Stomach (tissue), 9 donors: ENCODE measurements around the gene NRG2. TPM values are rescaled to one million over a fixed set of nuclear protein-coding genes. Genes with fewer than 3 reads are reported as not detected.

Source experiments
- DNase-seq, 2 donors: peaks; one replicate each; pipeline versions ENCODE4 v3.0.0 to v3.0.0-alpha.2; 2013 to 2019
- H3K27ac ChIP-seq, 5 donors: fragments of 200-600 bp in 4 of 5; sonication (generic) in 4 of 5; one replicate each; pipeline ENCODE4 v1.5.1; 2013 to 2019; ENCODE audit warnings: mild to moderate bottlenecking in 1 of 5, moderate library complexity in 1 of 5
- H3K27me3 ChIP-seq, 3 donors: fragments of 200-600 bp; sonication (generic); one replicate each; pipeline ENCODE4 v1.5.1; 2017 to 2019; ENCODE audit warnings: mixed run types in 1 of 3
- H3K36me3 ChIP-seq, 4 donors: fragments of 200-600 bp; sonication (generic); 1 replicate in 3 of 4; 2 replicates in 1 of 4; pipeline ENCODE4 v1.5.1; 2016 to 2019
- H3K4me1 ChIP-seq, 4 donors: fragments of 200-600 bp; sonication (generic); one replicate each; pipeline ENCODE4 v1.5.1; 2016 to 2019
- H3K4me3 ChIP-seq, 4 donors: fragments of 200-600 bp; sonication (generic) in 3 of 4; one replicate each; pipeline ENCODE4 v1.5.1; 2016 to 2019; ENCODE audit warnings: mild to moderate bottlenecking in 1 of 4
- H3K9me3 ChIP-seq, 4 donors: fragments of 200-600 bp; sonication (generic); one replicate each; pipeline ENCODE4 v1.5.1; 2016 to 2019
- EP300 ChIP-seq: sonication (generic); formaldehyde crosslinking; IDR thresholded peaks from one replicate; pipeline ENCODE4 v1.6.1; 2017; ENCODE audit warnings: antibody characterized with exemption
- POLR2A ChIP-seq, 4 donors: fragments of 450-650 bp; IDR thresholded peaks; one replicate each; pipeline ENCODE4 v1.6.1; 2016; ENCODE audit warnings: antibody characterized with exemption in 4 of 4, control low read depth in 2 of 4, mild to moderate bottlenecking in 1 of 4, moderate library complexity in 1 of 4
- POLR2AphosphoS5 ChIP-seq, 3 donors: sonication (generic); formaldehyde crosslinking; IDR thresholded peaks; one replicate each; pipeline ENCODE4 v1.6.1; 2016; ENCODE audit warnings: antibody characterized with exemption in 3 of 3
- WGBS, 5 donors: extraction: QIAGEN DNeasy Blood & Tissue Kit in 3 of 5; methylation state at CpG; one replicate each; pipeline versions ENCODE4 v1.1.5 to v1.1.7; 2013 to 2018; 5-methylcytosine and 5-hydroxymethylcytosine counted together
- intact Hi-C: fragments of 100-400 bp; cut with DNase I; formaldehyde crosslinking; loops from one replicate; pipeline ENCODE4 v1.15.1; 2023; ENCODE audit warnings: low total_unique reads
- polyA plus RNA-seq, 3 donors: library from polyadenylated mRNA; stranded (reverse); fragments of 200-250 nt; gene quantifications; one replicate each; pipeline ENCODE4 v1.2.3, GENCODE V29; 2013
- total RNA-seq, 5 donors: library from RNA; depleted of rRNA; stranded (reverse); fragments of >200 nt; gene quantifications; one replicate each; pipeline versions ENCODE4 v1.1.0 to v1.2.3, GENCODE V29; 2014 to 2016
- TF ChIP-seq, protein P1 (sequence below), 7 experiments: fragments of 450-650 bp in 4 of 7; fragments of 200-600 bp in 3 of 7; sonication (generic) in 3 of 7; IDR thresholded peaks; one replicate each; pipeline ENCODE4 v1.5.1; 2016 to 2019; ENCODE audit warnings: antibody characterized with exemption in 7 of 7, control low read depth in 2 of 7, mild to moderate bottlenecking in 1 of 7
- donor health status: healthy with polysubstance abuse.
- donor health status: Bipolar disorder and iron deficiency.
- donor health status: healthy.

Gene NRG2
- total and polyA plus RNA-seq, 8 donors, result 0.25 to 22.2 (median 1.2) TPM; not detected in 1

DNA sequence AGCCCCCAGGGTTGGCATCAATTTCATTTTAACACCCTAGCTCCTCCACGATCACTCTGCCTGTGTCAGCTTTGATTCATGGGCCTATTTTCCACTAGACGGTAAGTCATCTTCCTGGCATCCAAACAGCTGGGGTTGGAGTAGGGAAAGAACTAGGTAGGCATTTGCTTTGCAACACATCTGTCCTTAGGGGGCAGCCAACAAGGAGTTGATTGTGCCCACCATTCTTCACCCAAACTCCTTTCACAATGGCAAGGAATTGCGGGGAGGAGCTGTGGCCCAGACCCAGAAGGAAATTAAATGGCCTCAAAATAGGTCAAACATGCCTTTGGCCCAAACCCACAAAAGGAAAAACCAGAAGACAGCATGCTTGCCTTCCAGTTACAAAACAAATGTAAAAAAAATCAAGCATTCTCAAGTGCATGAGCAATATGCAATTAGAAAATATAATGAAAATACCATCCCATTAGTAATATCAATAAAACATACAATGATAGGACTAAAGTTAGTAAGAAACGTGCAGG lies 71.8 kb downstream of the NRG2 start:
- H3K27me3 ChIP-seq, result no peaks in the 10 kb centered on the region
- WGBS, 5 donors, result 69 to 85% (median 83%) methylated on average over 4 of the region's 4 CpGs
- TF ChIP-seq, protein P1, sequence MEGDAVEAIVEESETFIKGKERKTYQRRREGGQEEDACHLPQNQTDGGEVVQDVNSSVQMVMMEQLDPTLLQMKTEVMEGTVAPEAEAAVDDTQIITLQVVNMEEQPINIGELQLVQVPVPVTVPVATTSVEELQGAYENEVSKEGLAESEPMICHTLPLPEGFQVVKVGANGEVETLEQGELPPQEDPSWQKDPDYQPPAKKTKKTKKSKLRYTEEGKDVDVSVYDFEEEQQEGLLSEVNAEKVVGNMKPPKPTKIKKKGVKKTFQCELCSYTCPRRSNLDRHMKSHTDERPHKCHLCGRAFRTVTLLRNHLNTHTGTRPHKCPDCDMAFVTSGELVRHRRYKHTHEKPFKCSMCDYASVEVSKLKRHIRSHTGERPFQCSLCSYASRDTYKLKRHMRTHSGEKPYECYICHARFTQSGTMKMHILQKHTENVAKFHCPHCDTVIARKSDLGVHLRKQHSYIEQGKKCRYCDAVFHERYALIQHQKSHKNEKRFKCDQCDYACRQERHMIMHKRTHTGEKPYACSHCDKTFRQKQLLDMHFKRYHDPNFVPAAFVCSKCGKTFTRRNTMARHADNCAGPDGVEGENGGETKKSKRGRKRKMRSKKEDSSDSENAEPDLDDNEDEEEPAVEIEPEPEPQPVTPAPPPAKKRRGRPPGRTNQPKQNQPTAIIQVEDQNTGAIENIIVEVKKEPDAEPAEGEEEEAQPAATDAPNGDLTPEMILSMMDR (IDR thresholded peaks at IDR 0.05), result no peak
- no peak for TF ChIP-seq POLR2A (IDR thresholded peaks at IDR 0.05)
- no peak for TF ChIP-seq POLR2AphosphoS5 (IDR thresholded peaks at IDR 0.05)
- TF ChIP-seq EP300, result no peak
- no peak for DNase-seq
- no peaks in the 10 kb centered on the region for H3K9me3 ChIP-seq
- intact Hi-C loops, result no loop called here
- no peak overlapping the region for H3K27ac ChIP-seq
- H3K36me3 ChIP-seq, result no peaks in the 10 kb centered on the region
- H3K4me1 ChIP-seq, result peaks cover 0 to 15% (median 10%) of the 10 kb centered on the region in 4 donors
- H3K4me3 ChIP-seq, result no peak overlapping the region

DNA sequence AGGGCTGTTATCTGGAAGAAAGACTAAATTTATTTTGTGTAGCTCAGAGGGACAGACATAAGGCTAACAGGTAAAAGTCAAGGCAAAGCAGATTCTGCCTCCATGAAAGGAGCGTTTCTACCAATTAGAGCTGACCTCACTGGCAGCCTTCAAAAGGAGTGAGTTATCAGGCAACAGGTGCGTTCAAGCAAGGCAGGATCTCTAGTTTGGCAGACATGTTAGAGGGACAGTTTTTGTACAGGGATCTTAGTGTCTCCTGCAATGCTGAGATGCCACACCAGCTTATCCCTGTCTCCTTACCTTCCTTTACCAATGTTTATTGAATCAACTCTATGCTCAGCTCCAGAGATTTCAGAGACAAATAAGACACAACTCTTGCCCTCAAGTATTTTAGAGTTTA lies 73.8 kb downstream of the NRG2 start:
- Histone ChIP-seq H3K4me3 (no peak overlapping the region), H3K9me3 (no peaks in the 10 kb centered on the region), H3K27me3 (no peaks in the 10 kb centered on the region), H3K27ac (no peak overlapping the region), H3K4me1 (peaks cover 0 to 15% (median 10%) of the 10 kb centered on the region in 4 donors), H3K36me3 (no peaks in the 10 kb centered on the region)
- intact Hi-C loops, result loop anchor here (2.0 kb wide), 1 partner anchor 181 kb away; no protein-coding TSS in a partner anchor
- no peak for DNase-seq
- TF ChIP-seq POLR2AphosphoS5 (IDR thresholded peaks at IDR 0.05), result no peak
- TF ChIP-seq EP300, result no peak
- TF ChIP-seq POLR2A (IDR thresholded peaks at IDR 0.05), result no peak
- TF ChIP-seq, protein P1 (IDR thresholded peaks at IDR 0.05), result no peak
- WGBS, 5 donors, result 52 to 75% (median 65%) methylated on average over 2 of the region's 2 CpGs

DNA sequence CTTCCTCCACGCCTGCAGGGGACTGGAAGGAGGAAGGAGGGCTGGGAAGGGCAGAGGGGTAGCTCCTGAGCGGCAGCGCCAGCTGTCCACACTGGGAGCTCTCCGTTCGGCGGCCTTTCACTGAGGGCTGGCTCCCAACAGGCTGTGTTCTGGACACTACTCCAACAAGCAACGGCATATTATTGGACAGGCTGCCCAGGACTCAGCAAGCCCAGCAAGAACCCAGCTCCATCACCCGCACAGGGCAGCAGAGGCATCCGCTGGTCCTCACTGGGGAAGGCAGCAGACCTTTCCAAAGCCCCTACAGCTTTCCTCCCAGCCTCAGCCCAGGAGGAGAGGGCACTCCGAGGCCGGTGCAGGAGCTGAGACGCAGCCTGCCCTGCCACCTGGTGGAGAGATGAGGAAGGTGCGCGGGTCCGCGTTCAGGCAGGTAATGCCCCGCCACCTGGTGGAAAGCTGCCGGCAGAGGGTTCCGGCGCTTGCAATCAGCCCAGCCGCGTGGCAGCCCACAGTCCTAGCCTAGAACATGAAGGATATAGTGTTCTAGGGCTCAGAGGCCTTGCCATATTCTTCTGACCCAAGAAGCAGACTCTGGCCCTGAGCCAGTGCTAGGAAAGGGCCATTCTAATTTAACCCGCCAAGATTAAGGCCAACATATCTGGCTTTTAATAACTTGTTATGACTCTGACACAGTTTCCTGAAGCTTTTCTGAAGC lies 74.4 kb downstream of the NRG2 start:
- peaks cover 0 to 15% (median 10%) of the 10 kb centered on the region in 4 donors for H3K4me1 ChIP-seq

DNA sequence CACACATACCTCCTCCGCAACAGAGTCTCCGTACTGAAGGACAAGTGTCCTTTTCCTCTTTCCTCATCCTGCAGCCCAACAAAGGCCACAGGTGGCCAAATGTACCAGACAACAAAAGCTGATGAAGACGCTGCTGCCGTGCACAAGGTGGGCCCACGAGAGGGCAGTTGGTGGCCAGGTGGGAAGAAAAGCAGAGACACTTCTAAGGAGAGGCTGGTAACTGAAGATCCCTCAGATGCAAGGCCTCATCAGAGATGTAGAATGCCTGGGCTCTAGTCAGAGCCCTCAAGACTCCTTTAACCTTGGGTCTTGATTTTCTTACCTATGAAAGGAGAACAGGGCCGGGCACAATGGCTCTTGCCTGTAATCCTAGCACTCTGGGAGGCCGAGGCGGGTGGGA lies 75.7 kb downstream of the NRG2 start:
- no peak for DNase-seq
- Histone ChIP-seq H3K4me1 (peaks cover 0 to 15% (median 10%) of the 10 kb centered on the region in 4 donors), H3K36me3 (no peaks in the 10 kb centered on the region), H3K4me3 (no peak overlapping the region), H3K9me3 (no peaks in the 10 kb centered on the region), H3K27me3 (no peaks in the 10 kb centered on the region), H3K27ac (no peak overlapping the region)
- TF ChIP-seq POLR2A (IDR thresholded peaks at IDR 0.05) (no peak), EP300 (no peak), POLR2AphosphoS5 (IDR thresholded peaks at IDR 0.05) (no peak)
- TF ChIP-seq, protein P1 (IDR thresholded peaks at IDR 0.05), result no peak
- 90 to 95% (median 93%) methylated on average over 8 of the region's 8 CpGs for WGBS, 5 donors
- intact Hi-C loops, result no loop called here

More for the DNA sequence above, 74.4 kb downstream of the NRG2 start:
- TF ChIP-seq POLR2A (IDR thresholded peaks at IDR 0.05) (no peak), POLR2AphosphoS5 (IDR thresholded peaks at IDR 0.05) (peak in 1 of 3 donors; percentile 63), EP300 (no peak)
- TF ChIP-seq, protein P1 (IDR thresholded peaks at IDR 0.05), result peak in 6 of 7 experiments; percentile 92 to 100 (median 98)
- no peak overlapping the region for H3K27ac ChIP-seq
- peak; percentile 94 for DNase-seq
- no peaks in the 10 kb centered on the region for H3K27me3 ChIP-seq
- no peaks in the 10 kb centered on the region for H3K36me3 ChIP-seq
- H3K9me3 ChIP-seq, result no peaks in the 10 kb centered on the region
- 23 to 32% (median 24%) methylated on average over 19 to 23 of the region's 23 CpGs for WGBS, 5 donors
- H3K4me3 ChIP-seq, result no peak overlapping the region
- intact Hi-C loops, result loop anchor here (2.0 kb wide), 1 partner anchor 180 kb away; no protein-coding TSS in a partner anchor
